NB4 (cell line): ENCODE results near the gene HAVCR1.

Source experiments
- CTCF ChIP-seq: IDR thresholded peaks from one replicate; pipeline ENCODE4 v1.5.1; 2012; ENCODE audit warnings: low read depth, low read length
- MYC ChIP-seq: IDR thresholded peaks from 2 replicates; pipeline ENCODE4 v1.6.1; 2011; ENCODE audit warnings: low read depth, low read length
- POLR2A ChIP-seq: IDR thresholded peaks from 2 replicates; pipeline ENCODE4 v1.6.1; 2011; ENCODE audit warnings: mild to moderate bottlenecking; ENCODE audit not compliant: insufficient read length; ENCODE audit errors: extremely low read depth

- no peak for TF ChIP-seq CTCF
- no peak for TF ChIP-seq POLR2A
- no peak for TF ChIP-seq MYC
Measured at GRCh38 chr5:157072508-157072907, 13.6 kb upstream of the HAVCR1 start.
